ENCODE measurements around the gene ANKIB1. TPM values are rescaled to one million over a fixed set of nuclear protein-coding genes. Genes with fewer than 3 reads are reported as not detected.

Gene ANKIB1
- polyA plus RNA-seq, 2 of the 4 experiments (the other 2 are of a cell fraction), result 20.7 to 59.5 TPM

DNA sequence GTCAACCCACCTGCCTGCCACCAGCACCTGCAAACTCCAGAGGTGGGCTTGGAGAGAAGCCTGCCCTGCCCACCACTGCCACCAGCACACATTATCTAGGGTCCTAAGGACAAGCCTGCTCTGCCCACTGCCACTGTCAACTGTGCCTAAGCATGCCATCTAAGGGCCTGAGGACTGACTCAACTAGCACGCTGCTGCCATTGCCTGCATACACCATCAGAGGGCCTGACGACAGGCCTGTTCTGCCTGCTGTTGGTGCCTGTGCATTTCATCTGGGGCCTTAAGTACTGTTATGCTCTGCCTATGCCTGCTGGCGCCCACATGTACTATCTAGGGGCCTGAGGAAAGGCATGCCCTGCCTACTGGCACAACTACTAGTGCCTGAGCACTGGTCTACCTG, 39.8 kb upstream of the ANKIB1 start:
- Histone ChIP-seq H3K27ac (no peak overlapping the region), H3K4me1 (no peaks in the 10 kb centered on the region), H3K4me2 (no peak overlapping the region), H3K4me3 (no peak overlapping the region), H3K9me3 (0 out of 3 replicates have a peak, but pooled peaks cover 3% of the 10 kb centered on the region)
- TF ChIP-seq GATA3 (IDR thresholded peaks at IDR 0.05; ENCODE audit: borderline replicate concordance) (no peak), CHD2 (IDR thresholded peaks at IDR 0.05; ENCODE audit: low read length, partially characterized antibody) (no peak), HDAC2 (IDR thresholded peaks at IDR 0.05) (no peak), CEBPB (IDR thresholded peaks at IDR 0.05) (no peak), CHD4 (IDR thresholded peaks at IDR 0.05; ENCODE audit: borderline replicate concordance) (no peak), RCOR1 (IDR thresholded peaks at IDR 0.05; ENCODE audit: low read depth, low read length) (no peak), HEYL (CRISPR knock-in tag; IDR thresholded peaks at IDR 0.05) (no peak), ZFP36 (IDR thresholded peaks at IDR 0.05; ENCODE audit: borderline replicate concordance, partially characterized antibody) (no peak), CBX2 (IDR thresholded peaks at IDR 0.05; ENCODE audit: borderline replicate concordance, low read depth) (no peak), HOXB5 (CRISPR knock-in tag; IDR thresholded peaks at IDR 0.05) (no peak), FOXS1 (CRISPR knock-in tag; IDR thresholded peaks at IDR 0.05) (no peak), KDM1A (IDR thresholded peaks at IDR 0.05; ENCODE audit: low read depth) (no peak), FOSB (CRISPR knock-in tag; IDR thresholded peaks at IDR 0.05) (no peak)
- TF ChIP-seq, protein P1, sequence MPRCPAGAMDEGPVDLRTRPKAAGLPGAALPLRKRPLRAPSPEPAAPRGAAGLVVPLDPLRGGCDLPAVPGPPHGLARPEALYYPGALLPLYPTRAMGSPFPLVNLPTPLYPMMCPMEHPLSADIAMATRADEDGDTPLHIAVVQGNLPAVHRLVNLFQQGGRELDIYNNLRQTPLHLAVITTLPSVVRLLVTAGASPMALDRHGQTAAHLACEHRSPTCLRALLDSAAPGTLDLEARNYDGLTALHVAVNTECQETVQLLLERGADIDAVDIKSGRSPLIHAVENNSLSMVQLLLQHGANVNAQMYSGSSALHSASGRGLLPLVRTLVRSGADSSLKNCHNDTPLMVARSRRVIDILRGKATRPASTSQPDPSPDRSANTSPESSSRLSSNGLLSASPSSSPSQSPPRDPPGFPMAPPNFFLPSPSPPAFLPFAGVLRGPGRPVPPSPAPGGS (IDR thresholded peaks at IDR 0.05), result no peak
- TF ChIP-seq, protein P2, sequence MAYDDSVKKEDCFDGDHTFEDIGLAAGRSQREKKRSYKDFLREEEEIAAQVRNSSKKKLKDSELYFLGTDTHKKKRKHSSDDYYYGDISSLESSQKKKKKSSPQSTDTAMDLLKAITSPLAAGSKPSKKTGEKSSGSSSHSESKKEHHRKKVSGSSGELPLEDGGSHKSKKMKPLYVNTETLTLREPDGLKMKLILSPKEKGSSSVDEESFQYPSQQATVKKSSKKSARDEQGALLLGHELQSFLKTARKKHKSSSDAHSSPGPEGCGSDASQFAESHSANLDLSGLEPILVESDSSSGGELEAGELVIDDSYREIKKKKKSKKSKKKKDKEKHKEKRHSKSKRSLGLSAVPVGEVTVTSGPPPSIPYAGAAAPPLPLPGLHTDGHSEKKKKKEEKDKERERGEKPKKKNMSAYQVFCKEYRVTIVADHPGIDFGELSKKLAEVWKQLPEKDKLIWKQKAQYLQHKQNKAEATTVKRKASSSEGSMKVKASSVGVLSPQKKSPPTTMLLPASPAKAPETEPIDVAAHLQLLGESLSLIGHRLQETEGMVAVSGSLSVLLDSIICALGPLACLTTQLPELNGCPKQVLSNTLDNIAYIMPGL (CRISPR knock-in tag; IDR thresholded peaks at IDR 0.05; ENCODE audit: borderline replicate concordance), result no peak
- TF ChIP-seq, protein P3, sequence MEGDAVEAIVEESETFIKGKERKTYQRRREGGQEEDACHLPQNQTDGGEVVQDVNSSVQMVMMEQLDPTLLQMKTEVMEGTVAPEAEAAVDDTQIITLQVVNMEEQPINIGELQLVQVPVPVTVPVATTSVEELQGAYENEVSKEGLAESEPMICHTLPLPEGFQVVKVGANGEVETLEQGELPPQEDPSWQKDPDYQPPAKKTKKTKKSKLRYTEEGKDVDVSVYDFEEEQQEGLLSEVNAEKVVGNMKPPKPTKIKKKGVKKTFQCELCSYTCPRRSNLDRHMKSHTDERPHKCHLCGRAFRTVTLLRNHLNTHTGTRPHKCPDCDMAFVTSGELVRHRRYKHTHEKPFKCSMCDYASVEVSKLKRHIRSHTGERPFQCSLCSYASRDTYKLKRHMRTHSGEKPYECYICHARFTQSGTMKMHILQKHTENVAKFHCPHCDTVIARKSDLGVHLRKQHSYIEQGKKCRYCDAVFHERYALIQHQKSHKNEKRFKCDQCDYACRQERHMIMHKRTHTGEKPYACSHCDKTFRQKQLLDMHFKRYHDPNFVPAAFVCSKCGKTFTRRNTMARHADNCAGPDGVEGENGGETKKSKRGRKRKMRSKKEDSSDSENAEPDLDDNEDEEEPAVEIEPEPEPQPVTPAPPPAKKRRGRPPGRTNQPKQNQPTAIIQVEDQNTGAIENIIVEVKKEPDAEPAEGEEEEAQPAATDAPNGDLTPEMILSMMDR (IDR thresholded peaks at IDR 0.05), result no peak
- TF ChIP-seq, protein P4, sequence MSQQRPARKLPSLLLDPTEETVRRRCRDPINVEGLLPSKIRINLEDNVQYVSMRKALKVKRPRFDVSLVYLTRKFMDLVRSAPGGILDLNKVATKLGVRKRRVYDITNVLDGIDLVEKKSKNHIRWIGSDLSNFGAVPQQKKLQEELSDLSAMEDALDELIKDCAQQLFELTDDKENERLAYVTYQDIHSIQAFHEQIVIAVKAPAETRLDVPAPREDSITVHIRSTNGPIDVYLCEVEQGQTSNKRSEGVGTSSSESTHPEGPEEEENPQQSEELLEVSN (IDR thresholded peaks at IDR 0.05; ENCODE audit: borderline replicate concordance, low read depth), result no peak
- WGBS (ENCODE audit: missing lambda C conversion rate), result 92% methylated on average over 3 of the region's 3 CpGs
- DNase-seq (ENCODE audit: low read depth in 1 of 2, low spot score in 1 of 2), result no peak
- POLR2A ChIA-PET, result no interaction called here
- FAIRE-seq, result no peak
- CTCF ChIA-PET, result interaction anchor here (0.9 kb wide), 1 partner anchor 325 kb away, joined by 4 read pairs; no protein-coding TSS in a partner anchor
- ATAC-seq, result no peak

DNA sequence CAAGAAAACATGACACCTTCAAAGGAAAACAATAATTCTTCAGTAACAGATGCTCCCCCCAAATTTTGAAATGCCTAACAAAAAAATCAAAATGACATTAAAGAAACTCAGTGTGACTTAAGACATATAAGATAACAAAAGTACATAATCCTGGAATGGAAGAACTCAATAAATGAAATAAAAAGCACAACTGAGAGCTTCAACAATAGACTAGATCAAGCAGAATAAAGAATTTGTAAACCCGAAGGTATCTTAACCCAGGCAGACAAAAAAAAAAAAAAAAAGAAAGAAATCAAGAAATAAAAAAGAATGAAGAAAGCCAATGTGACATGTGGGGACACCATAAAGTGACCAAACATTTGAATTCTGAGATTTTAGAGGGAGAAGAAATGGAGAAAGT, 39.1 kb upstream of the ANKIB1 start:
- 88% methylated on average over 1 of the region's 1 CpG for WGBS (ENCODE audit: missing lambda C conversion rate)
- FAIRE-seq, result no peak
- CTCF ChIA-PET, result no interaction called here

More for the DNA sequence above, 39.1 kb upstream of the ANKIB1 start:
- DNase-seq (ENCODE audit: low read depth in 1 of 2, low spot score in 1 of 2), result no peak
- Histone ChIP-seq H3K4me2 (no peak overlapping the region), H3K4me1 (no peaks in the 10 kb centered on the region), H3K4me3 (no peak overlapping the region), H3K27ac (no peak overlapping the region), H3K9me3 (0 out of 3 replicates have a peak, but pooled peaks cover 3% of the 10 kb centered on the region)
- POLR2A ChIA-PET, result no interaction called here
- TF ChIP-seq FOSB (CRISPR knock-in tag; IDR thresholded peaks at IDR 0.05) (no peak), FOSL2 (IDR thresholded peaks at IDR 0.05) (no peak), FOSL2 (CRISPR knock-in tag; IDR thresholded peaks at IDR 0.05) (no peak), SMC3 (IDR thresholded peaks at IDR 0.05) (no peak), HEYL (CRISPR knock-in tag; IDR thresholded peaks at IDR 0.05) (no peak), RCOR1 (IDR thresholded peaks at IDR 0.05; ENCODE audit: low read depth, low read length) (no peak), BHLHE40 (IDR thresholded peaks at IDR 0.05; ENCODE audit: low read depth, low read length) (no peak), ZFP36 (IDR thresholded peaks at IDR 0.05; ENCODE audit: borderline replicate concordance, partially characterized antibody) (no peak), CHD2 (IDR thresholded peaks at IDR 0.05; ENCODE audit: low read length, partially characterized antibody) (no peak), KDM5A (IDR thresholded peaks at IDR 0.05) (no peak)
- TF ChIP-seq, protein P5, sequence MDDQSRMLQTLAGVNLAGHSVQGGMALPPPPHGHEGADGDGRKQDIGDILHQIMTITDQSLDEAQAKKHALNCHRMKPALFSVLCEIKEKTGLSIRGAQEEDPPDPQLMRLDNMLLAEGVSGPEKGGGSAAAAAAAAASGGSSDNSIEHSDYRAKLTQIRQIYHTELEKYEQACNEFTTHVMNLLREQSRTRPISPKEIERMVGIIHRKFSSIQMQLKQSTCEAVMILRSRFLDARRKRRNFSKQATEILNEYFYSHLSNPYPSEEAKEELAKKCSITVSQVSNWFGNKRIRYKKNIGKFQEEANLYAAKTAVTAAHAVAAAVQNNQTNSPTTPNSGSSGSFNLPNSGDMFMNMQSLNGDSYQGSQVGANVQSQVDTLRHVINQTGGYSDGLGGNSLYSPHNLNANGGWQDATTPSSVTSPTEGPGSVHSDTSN (IDR thresholded peaks at IDR 0.05), result no peak
- TF ChIP-seq, protein P6, sequence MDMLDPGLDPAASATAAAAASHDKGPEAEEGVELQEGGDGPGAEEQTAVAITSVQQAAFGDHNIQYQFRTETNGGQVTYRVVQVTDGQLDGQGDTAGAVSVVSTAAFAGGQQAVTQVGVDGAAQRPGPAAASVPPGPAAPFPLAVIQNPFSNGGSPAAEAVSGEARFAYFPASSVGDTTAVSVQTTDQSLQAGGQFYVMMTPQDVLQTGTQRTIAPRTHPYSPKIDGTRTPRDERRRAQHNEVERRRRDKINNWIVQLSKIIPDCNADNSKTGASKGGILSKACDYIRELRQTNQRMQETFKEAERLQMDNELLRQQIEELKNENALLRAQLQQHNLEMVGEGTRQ (IDR thresholded peaks at IDR 0.05), result no peak
- no peak for ATAC-seq

Data from A549 (cell line).